Activated CD4-positive, alpha-beta T cell treated with anti-CD3 and anti-CD28 coated beads, Interleukin-2, amount 50 U/mL, for 16 hours (primary cell): ENCODE data around the gene MEF2D.

ENCODE experiments used
- DNase-seq: peaks from one replicate; pipeline ENCODE4 v3.0.0-alpha.2; 2020

The MEF2D gene

GRCh38 chr1:156499842-156500542, 583 bp downstream of the MEF2D start:
- no peak for DNase-seq

GRCh38 chr1:156499194-156499841, 1.3 kb downstream of the MEF2D start:
- no peak for DNase-seq

- no peak for DNase-seq
Observed at GRCh38 chr1:156498432-156499193, 2.0 kb downstream of the MEF2D start.

- no peak for DNase-seq
Observed at GRCh38 chr1:156497743-156498431, 2.7 kb downstream of the MEF2D start.

- no peak for DNase-seq
Observed at GRCh38 chr1:156497078-156497742, 3.4 kb downstream of the MEF2D start.

- no peak for DNase-seq
Observed at GRCh38 chr1:156496211-156496761, 4.3 kb downstream of the MEF2D start.

GRCh38 chr1:156495401-156496140, 5.0 kb downstream of the MEF2D start:
- no peak for DNase-seq

GRCh38 chr1:156494309-156494895, 6.2 kb downstream of the MEF2D start:
- no peak for DNase-seq

GRCh38 chr1:156493742-156494141, 6.8 kb downstream of the MEF2D start:
- DNase-seq: no peak

GRCh38 chr1:156493154-156493631, 7.4 kb downstream of the MEF2D start:
- DNase-seq: no peak

GRCh38 chr1:156492591-156493080, 7.9 kb downstream of the MEF2D start:
- no peak for DNase-seq

GRCh38 chr1:156492013-156492590, 8.5 kb downstream of the MEF2D start:
- no peak for DNase-seq

GRCh38 chr1:156491151-156491949, 9.2 kb downstream of the MEF2D start:
- DNase-seq: no peak

- no peak for DNase-seq
Observed at GRCh38 chr1:156490401-156491032, 10.1 kb downstream of the MEF2D start.

GRCh38 chr1:156489935-156490293, 10.7 kb downstream of the MEF2D start:
- no peak for DNase-seq

- peak; percentile 74 for DNase-seq
Observed at GRCh38 chr1:156489166-156489934, 11.2 kb downstream of the MEF2D start.

- peak; percentile 85 for DNase-seq
Observed at GRCh38 chr1:156488566-156489165, 11.9 kb downstream of the MEF2D start.

- DNase-seq: peak; percentile 63
Observed at GRCh38 chr1:156487862-156488261, 12.7 kb downstream of the MEF2D start.
